HepG2 (cell line): Measurements from ENCODE around the gene GAS2. TPM values are rescaled to one million over a fixed set of nuclear protein-coding genes. Genes with fewer than 3 reads are reported as not detected.

Experiments used
- FOXA3 ChIP-seq: IDR thresholded peaks from 2 replicates; pipeline ENCODE4 v1.6.1; 2016; ENCODE audit warnings: missing genetic modification reagents, missing compliant biosample characterization
- FOXO4 ChIP-seq: sonication (generic); formaldehyde crosslinking; conservative IDR thresholded peaks from 2 replicates; pipeline ENCODE4 v1.8.1; 2023; ENCODE audit warnings: missing genetic modification reagents
- GATAD1 ChIP-seq: IDR thresholded peaks from 2 replicates; pipeline ENCODE4 v1.6.1; 2016; ENCODE audit warnings: missing genetic modification reagents, missing compliant biosample characterization
- HMGXB4 ChIP-seq, 2 experiments: sonication (generic) in 1 of 2; formaldehyde crosslinking in 1 of 2; IDR thresholded peaks; 2 replicates each; pipeline versions ENCODE4 v1.4.0 to v1.6.1; 2018 to 2020; ENCODE audit warnings: missing genetic modification reagents in 2 of 2, borderline replicate concordance in 1 of 2, low read depth in 1 of 2, mild to moderate bottlenecking in 1 of 2, missing biosample characterization in 1 of 2
- KAT7 ChIP-seq: IDR thresholded peaks from 2 replicates; pipeline ENCODE4 v1.6.1; 2018; ENCODE audit warnings: borderline replicate concordance, missing compliant biosample characterization
- SAP130 ChIP-seq: IDR thresholded peaks from 2 replicates; pipeline ENCODE4 v1.6.1; 2016; ENCODE audit warnings: low read depth
- SNAPC2 ChIP-seq: sonication (generic); formaldehyde crosslinking; IDR thresholded peaks from 2 replicates; pipeline ENCODE4 v1.8.1; 2022; ENCODE audit warnings: mild to moderate bottlenecking, missing genetic modification reagents
- TCF7L2 ChIP-seq: IDR thresholded peaks from 2 replicates; pipeline ENCODE4 v1.6.1; 2011; ENCODE audit warnings: mild to moderate bottlenecking, low read depth, low read length, moderate library complexity
- WIZ ChIP-seq: sonication (generic); formaldehyde crosslinking; IDR thresholded peaks from 2 replicates; pipeline ENCODE4 v1.5.1; 2020; ENCODE audit warnings: mild to moderate bottlenecking, missing genetic modification reagents
- ZBED4 ChIP-seq: sonication (generic); formaldehyde crosslinking; IDR thresholded peaks from 2 replicates; pipeline ENCODE4 v1.4.0; 2020; ENCODE audit warnings: missing genetic modification reagents, borderline replicate concordance
- ZBTB21 ChIP-seq: sonication (generic); formaldehyde crosslinking; IDR thresholded peaks from 2 replicates; pipeline ENCODE4 v1.4.0; 2020; ENCODE audit warnings: missing genetic modification reagents
- ZBTB46 ChIP-seq: sonication (generic); formaldehyde crosslinking; IDR thresholded peaks from 2 replicates; pipeline ENCODE4 v1.4.0; 2020; ENCODE audit warnings: mild to moderate bottlenecking, missing genetic modification reagents, borderline replicate concordance
- ZFP36 ChIP-seq: fragments of 150-350 bp; IDR thresholded peaks from 2 replicates; pipeline ENCODE4 v1.6.1; 2018; ENCODE audit warnings: borderline replicate concordance, low read length, low read depth; ENCODE audit not compliant: partially characterized antibody
- ZNF12 ChIP-seq: sonication (generic); formaldehyde crosslinking; IDR thresholded peaks from 2 replicates; pipeline ENCODE4 v1.5.0; 2020; ENCODE audit warnings: missing genetic modification reagents
- ZNF513 ChIP-seq: sonication (generic); formaldehyde crosslinking; conservative IDR thresholded peaks from 2 replicates; pipeline ENCODE4 v1.5.0; 2020; ENCODE audit warnings: missing genetic modification reagents
- ZSCAN25 ChIP-seq: sonication (generic); formaldehyde crosslinking; IDR thresholded peaks from 2 replicates; pipeline ENCODE4 v1.8.0; 2022; ENCODE audit warnings: mild to moderate bottlenecking, missing genetic modification reagents
- polyA plus RNA-seq, 8 experiments: library from polyadenylated mRNA; depleted of rRNA in 3 of 8; stranded (reverse) in 7 of 8; unstranded in 1 of 8; fragments of >200 nt; fragmentation: Illumina TruSeq in 4 of 8; extraction: Trizol in 4 of 8; gene quantifications; 2 replicates each; pipeline versions ENCODE4 v1.2.1 to v1.2.3, GENCODE V29; 2011 to 2016; ENCODE audit warnings: low read depth in 4 of 8, missing spikeins in 1 of 8, mixed read lengths in 1 of 8; ENCODE audit not compliant: insufficient read depth in 1 of 8
- total RNA-seq, 5 experiments: library from RNA; depleted of rRNA; stranded (reverse); fragments of >200 nt; fragmentation: Illumina TruSeq; extraction: Trizol; gene quantifications; 2 replicates each; pipeline ENCODE4 v1.2.3, GENCODE V29; 2016; ENCODE audit warnings: low read depth in 1 of 5
- TF ChIP-seq, protein P1 (sequence below): sonication (generic); formaldehyde crosslinking; IDR thresholded peaks from 2 replicates; pipeline ENCODE4 v1.8.1; 2023; ENCODE audit warnings: mild to moderate bottlenecking, missing genetic modification reagents, borderline replicate concordance
- TF ChIP-seq, protein P2 (sequence below): sonication (generic); formaldehyde crosslinking; IDR thresholded peaks from 2 replicates; pipeline ENCODE4 v1.4.0; 2020; ENCODE audit warnings: low read depth, mild to moderate bottlenecking, missing genetic modification reagents

Gene GAS2
- total and polyA plus RNA-seq, 2 of the 13 experiments (the other 11 are each of a cell fraction or from before 2014, with no cell fraction given) = 26.0 to 85.1 TPM

- TF ChIP-seq ZFP36 = no peak
- no peak for TF ChIP-seq ZBTB46 (CRISPR knock-in tag)
- TF ChIP-seq ZBTB21 (CRISPR knock-in tag) = peak; percentile 38; the same call in 1 of the 2 replicates
- peak; percentile 52 for TF ChIP-seq SAP130 (CRISPR knock-in tag)
- TF ChIP-seq FOXO4 (CRISPR knock-in tag) = no peak
- TF ChIP-seq ZNF513 (CRISPR knock-in tag) = no peak
- no peak for TF ChIP-seq GATAD1
- TF ChIP-seq, protein P1, sequence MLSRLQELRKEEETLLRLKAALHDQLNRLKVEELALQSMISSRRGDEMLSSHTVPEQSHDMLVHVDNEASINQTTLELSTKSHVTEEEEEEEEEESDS (CRISPR knock-in tag) = no peak
- no peak for TF ChIP-seq ZSCAN25 (CRISPR knock-in tag)
- no peak for TF ChIP-seq SNAPC2 (CRISPR knock-in tag)
- TF ChIP-seq ZBED4 (CRISPR knock-in tag) = no peak
- peak; percentile 81 for TF ChIP-seq FOXA3 (CRISPR knock-in tag)
- TF ChIP-seq WIZ (CRISPR knock-in tag) = no peak
- TF ChIP-seq HMGXB4 (CRISPR knock-in tag; IDR thresholded peaks at IDR 0.05; ENCODE audit: borderline replicate concordance in 1 of 2, low read depth in 1 of 2) = no peak
- TF ChIP-seq, protein P2, sequence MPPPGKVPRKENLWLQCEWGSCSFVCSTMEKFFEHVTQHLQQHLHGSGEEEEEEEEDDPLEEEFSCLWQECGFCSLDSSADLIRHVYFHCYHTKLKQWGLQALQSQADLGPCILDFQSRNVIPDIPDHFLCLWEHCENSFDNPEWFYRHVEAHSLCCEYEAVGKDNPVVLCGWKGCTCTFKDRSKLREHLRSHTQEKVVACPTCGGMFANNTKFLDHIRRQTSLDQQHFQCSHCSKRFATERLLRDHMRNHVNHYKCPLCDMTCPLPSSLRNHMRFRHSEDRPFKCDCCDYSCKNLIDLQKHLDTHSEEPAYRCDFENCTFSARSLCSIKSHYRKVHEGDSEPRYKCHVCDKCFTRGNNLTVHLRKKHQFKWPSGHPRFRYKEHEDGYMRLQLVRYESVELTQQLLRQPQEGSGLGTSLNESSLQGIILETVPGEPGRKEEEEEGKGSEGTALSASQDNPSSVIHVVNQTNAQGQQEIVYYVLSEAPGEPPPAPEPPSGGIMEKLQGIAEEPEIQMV (CRISPR knock-in tag) = no peak
- TF ChIP-seq ZNF12 (CRISPR knock-in tag) = no peak
- no peak for TF ChIP-seq TCF7L2
- no peak for TF ChIP-seq KAT7 (CRISPR knock-in tag)
Observed at GRCh38 chr11:22703040-22703439, 36.6 kb downstream of the GAS2 start (continued).
